ENCODE measurements around the gene LRP5. TPM values are rescaled to one million over a fixed set of nuclear protein-coding genes. Genes with fewer than 3 reads are reported as not detected.

Gene LRP5
- total and polyA plus RNA-seq, 10 donors = 3.9 to 21.8 (median 14.1) TPM

GRCh38 chr11:68327586-68328370, 15.4 kb downstream of the LRP5 start:
- TF ChIP-seq CTCF (IDR thresholded peaks at IDR 0.05 in 8 of 11, conservative IDR thresholded peaks at IDR 0.05 in 3 of 11) (no peak), POLR2AphosphoS5 (IDR thresholded peaks at IDR 0.05) (no peak), POLR2A (IDR thresholded peaks at IDR 0.05) (no peak)
- DNase-seq = no peak
- no peak overlapping the region for H3K4me3 ChIP-seq
- H3K27me3 ChIP-seq (replicated peaks in 1 of 7) = peaks cover 0 to 27% (median 0%) of the 10 kb centered on the region in 7 donors
- 46 to 60% (median 51%) methylated on average over 19 of the region's 19 CpGs for WGBS, 5 donors
- H3K9me3 ChIP-seq = no peaks in the 10 kb centered on the region
- intact Hi-C loops (cut with DNase I; ENCODE audit: low total_unique reads) = no loop called here
- H3K4me1 ChIP-seq = peaks cover 24 to 66% (median 55%) of the 10 kb centered on the region in 6 donors
- no peaks in the 10 kb centered on the region for H3K36me3 ChIP-seq
- peak overlapping the region in 3 of 8 donors; percentile 10 to 19 (median 11) for H3K27ac ChIP-seq

GRCh38 chr11:68328374-68329091, 16.1 kb downstream of the LRP5 start:
- H3K9me3 ChIP-seq = no peaks in the 10 kb centered on the region
- intact Hi-C loops (cut with DNase I; ENCODE audit: low total_unique reads) = no loop called here
- H3K4me1 ChIP-seq = peaks cover 24 to 68% (median 55%) of the 10 kb centered on the region in 6 donors
- DNase-seq = no peak
- 27 to 39% (median 30%) methylated on average over 18 to 25 of the region's 25 CpGs for WGBS, 5 donors
- H3K36me3 ChIP-seq = no peaks in the 10 kb centered on the region
- no peak overlapping the region for H3K4me3 ChIP-seq
- TF ChIP-seq POLR2A (IDR thresholded peaks at IDR 0.05) = no peak
- no peak for TF ChIP-seq CTCF (IDR thresholded peaks at IDR 0.05 in 8 of 11, conservative IDR thresholded peaks at IDR 0.05 in 3 of 11)
- peak; percentile 24 to 66 (median 30) for TF ChIP-seq POLR2AphosphoS5 (IDR thresholded peaks at IDR 0.05)
- peaks cover 0 to 27% (median 0%) of the 10 kb centered on the region in 7 donors for H3K27me3 ChIP-seq (replicated peaks in 1 of 7)
- peak overlapping the region in 3 of 8 donors; percentile 10 to 19 (median 11) for H3K27ac ChIP-seq

- no peaks in the 10 kb centered on the region for H3K36me3 ChIP-seq
- peak overlapping the region in 6 of 8 donors; percentile 29 to 83 (median 65) for H3K27ac ChIP-seq
- peaks cover 0 to 19% (median 0%) of the 10 kb centered on the region in 7 donors for H3K27me3 ChIP-seq (replicated peaks in 1 of 7)
- H3K4me1 ChIP-seq = peaks cover 24 to 68% (median 55%) of the 10 kb centered on the region in 6 donors
- no peak for TF ChIP-seq POLR2A (IDR thresholded peaks at IDR 0.05)
- no peak for TF ChIP-seq CTCF (IDR thresholded peaks at IDR 0.05 in 8 of 11, conservative IDR thresholded peaks at IDR 0.05 in 3 of 11)
- TF ChIP-seq POLR2AphosphoS5 (IDR thresholded peaks at IDR 0.05) = no peak
- intact Hi-C loops (cut with DNase I; ENCODE audit: low total_unique reads) = no loop called here
- DNase-seq = no peak
- H3K4me3 ChIP-seq = no peak overlapping the region
- 58 to 84% (median 75%) methylated on average over 7 of the region's 7 CpGs for WGBS, 5 donors
- no peaks in the 10 kb centered on the region for H3K9me3 ChIP-seq
Measured at GRCh38 chr11:68329536-68329935, 17.1 kb downstream of the LRP5 start.
